ENCODE measurements around the gene VSIG8. TPM values are rescaled to one million over a fixed set of nuclear protein-coding genes. Genes with fewer than 3 reads are reported as not detected.

Gene VSIG8
- total and polyA plus RNA-seq, 9 of the 15 experiments (the other 6 are each of a cell fraction or from before 2014, with no cell fraction given), result not detected

DNA sequence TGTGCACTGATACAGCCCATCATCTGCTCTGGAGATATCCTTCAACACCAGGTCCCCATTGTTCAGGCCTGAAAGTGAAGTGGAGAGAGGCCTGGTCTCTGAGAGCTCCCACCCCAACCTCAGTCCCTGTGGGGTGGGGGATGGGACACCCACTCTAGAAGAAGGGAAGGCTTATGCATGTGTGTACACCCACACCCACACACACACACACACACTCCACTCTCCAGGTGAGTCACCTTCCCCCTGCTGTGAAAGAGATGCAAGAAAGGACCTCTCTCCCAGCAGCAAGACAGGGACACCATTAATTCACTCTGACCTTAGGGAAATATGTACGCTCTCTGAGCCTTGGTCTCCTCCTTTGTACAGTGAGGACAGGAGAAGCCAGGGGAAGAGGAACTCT, 5.9 kb downstream of the VSIG8 start:
- no peaks in the 10 kb centered on the region for H3K9me1 ChIP-seq (ENCODE audit: control insufficient read depth, insufficient read depth, low read length)
- H3K4me2 ChIP-seq (ENCODE audit: insufficient read depth, low read length), result no peak overlapping the region
- H3K36me3 ChIP-seq (ENCODE audit: control insufficient read depth, insufficient read depth, low read length), result no peaks in the 10 kb centered on the region
- H4K20me1 ChIP-seq (replicated peaks; ENCODE audit: control insufficient read depth, insufficient read depth, low read length), result no peaks in the 10 kb centered on the region
- H3K9me3 ChIP-seq (replicated peaks; ENCODE audit: control insufficient read depth, insufficient read depth, low read depth, low read length), result no peaks in the 10 kb centered on the region
- no peak overlapping the region for H3K9ac ChIP-seq (ENCODE audit: insufficient read depth in 1 of 2, low read depth in 2 of 2, low read length in 2 of 2)
- BruUV-seq (replicated peaks), result no TSS peak
- H3K4me1 ChIP-seq (replicated peaks in 1 of 2; ENCODE audit: control insufficient read depth in 2 of 2, insufficient read depth in 2 of 2, low read length in 2 of 2), result peaks cover 0 to 13% of the 10 kb centered on the region in 2 experiments; a peak in 2 of 5 replicates
- 21% methylated on average over 1 of the region's 1 CpG for WGBS (ENCODE audit: insufficient coverage, low coverage, missing lambda C conversion rate)
- ATAC-seq (no peak), DNase-seq (ENCODE audit: extremely low read depth in 1 of 4, low spot score in 3 of 4) (no peak), FAIRE-seq (no peak)
- no peak overlapping the region for H3K27ac ChIP-seq (ENCODE audit: extremely low read depth, low read depth, low read length)
- H3K4me3 ChIP-seq, result no peak overlapping the region
- ChIA-PET CTCF (ENCODE audit: low intra/inter-chr PET ratio) (no interaction called here), POLR2A (interaction anchor here (1.1 kb wide), 1 partner anchor 20 kb away, joined by 3 read pairs; no protein-coding TSS in a partner anchor)
- H3K79me2 ChIP-seq (ENCODE audit: control insufficient read depth, insufficient read depth, low read length), result no peaks in the 10 kb centered on the region
- in situ Hi-C loops (cut with MboI) (no loop called here), intact Hi-C loops (cut with micrococcal nuclease) (no loop called here)
- TF ChIP-seq SP2 (IDR thresholded peaks at IDR 0.05; ENCODE audit: extremely low read depth, low read depth, low read length, poor library complexity, severe bottlenecking) (no peak), EGR1 (conservative IDR thresholded peaks at IDR 0.05) (peak; percentile 24)
- H2AFZ ChIP-seq (ENCODE audit: low read depth, low read length), result no peak overlapping the region
- peaks cover 0 to 48% of the 10 kb centered on the region in 2 experiments; a peak in 3 of 5 replicates for H3K27me3 ChIP-seq (ENCODE audit: control insufficient read depth in 2 of 2, insufficient read depth in 2 of 2, low read length in 2 of 2)

DNA sequence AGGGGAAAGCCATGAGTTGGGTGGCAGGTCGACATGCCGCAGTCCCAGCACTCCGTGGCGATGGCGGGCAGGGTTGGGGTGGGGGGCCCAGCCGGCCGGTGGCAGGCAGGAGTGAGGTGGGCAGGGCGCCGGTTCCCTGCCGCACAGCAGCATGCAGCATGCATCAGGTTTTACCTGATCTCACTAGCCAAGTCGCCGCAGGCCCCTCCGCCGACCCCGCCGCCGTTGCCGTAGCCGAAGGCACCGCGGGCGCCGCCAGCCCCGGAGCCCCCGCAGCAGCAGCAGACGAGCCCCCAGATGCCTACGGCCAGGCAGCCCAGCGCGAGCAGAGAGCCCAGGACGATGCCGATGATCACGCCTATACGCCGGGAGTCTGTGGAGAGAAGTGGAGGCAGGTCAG, 6.7 kb downstream of the VSIG8 start:
- ChIA-PET CTCF (ENCODE audit: low intra/inter-chr PET ratio) (no interaction called here), POLR2A (interaction anchor here (0.6 kb wide), 1 partner anchor 12 kb away, joined by 3 read pairs; no protein-coding TSS in a partner anchor)
- Histone ChIP-seq H3K9me3 (replicated peaks; ENCODE audit: control insufficient read depth, insufficient read depth, low read depth, low read length) (no peaks in the 10 kb centered on the region), H3K9me1 (ENCODE audit: control insufficient read depth, insufficient read depth, low read length) (no peaks in the 10 kb centered on the region), H3K9ac (ENCODE audit: insufficient read depth in 1 of 2, low read depth in 2 of 2, low read length in 2 of 2) (no peak overlapping the region), H3K27ac (ENCODE audit: extremely low read depth, low read depth, low read length) (no peak overlapping the region), H3K36me3 (ENCODE audit: control insufficient read depth, insufficient read depth, low read length) (no peaks in the 10 kb centered on the region), H3K27me3 (ENCODE audit: control insufficient read depth in 2 of 2, insufficient read depth in 2 of 2, low read length in 2 of 2) (peaks cover 0 to 39% of the 10 kb centered on the region in 2 experiments; a peak in 2 of 5 replicates), H3K4me3 (no peak overlapping the region), H3K4me1 (replicated peaks in 1 of 2; ENCODE audit: control insufficient read depth in 2 of 2, insufficient read depth in 2 of 2, low read length in 2 of 2) (peaks cover 0 to 13% of the 10 kb centered on the region in 2 experiments; a peak in 2 of 5 replicates), H3K79me2 (ENCODE audit: control insufficient read depth, insufficient read depth, low read length) (no peaks in the 10 kb centered on the region), H4K20me1 (replicated peaks; ENCODE audit: control insufficient read depth, insufficient read depth, low read length) (no peaks in the 10 kb centered on the region), H2AFZ (ENCODE audit: low read depth, low read length) (no peak overlapping the region), H3K4me2 (ENCODE audit: insufficient read depth, low read length) (no peak overlapping the region)
- ATAC-seq, result no peak
- no peak for FAIRE-seq
- WGBS (ENCODE audit: insufficient coverage, low coverage, missing lambda C conversion rate), result 77% methylated on average over 19 of the region's 34 CpGs
- intact Hi-C loops (cut with micrococcal nuclease) (no loop called here), in situ Hi-C loops (cut with MboI) (no loop called here)
- BruUV-seq (replicated peaks), result no TSS peak
- DNase-seq (ENCODE audit: extremely low read depth in 1 of 4, low spot score in 3 of 4), result no peak
- no peak for TF ChIP-seq GTF2F1 (IDR thresholded peaks at IDR 0.05; ENCODE audit: low read depth, low read length)
- no peak for TF ChIP-seq ZNF586 (CRISPR knock-in tag; conservative IDR thresholded peaks at IDR 0.05)
- TF ChIP-seq, protein P1, sequence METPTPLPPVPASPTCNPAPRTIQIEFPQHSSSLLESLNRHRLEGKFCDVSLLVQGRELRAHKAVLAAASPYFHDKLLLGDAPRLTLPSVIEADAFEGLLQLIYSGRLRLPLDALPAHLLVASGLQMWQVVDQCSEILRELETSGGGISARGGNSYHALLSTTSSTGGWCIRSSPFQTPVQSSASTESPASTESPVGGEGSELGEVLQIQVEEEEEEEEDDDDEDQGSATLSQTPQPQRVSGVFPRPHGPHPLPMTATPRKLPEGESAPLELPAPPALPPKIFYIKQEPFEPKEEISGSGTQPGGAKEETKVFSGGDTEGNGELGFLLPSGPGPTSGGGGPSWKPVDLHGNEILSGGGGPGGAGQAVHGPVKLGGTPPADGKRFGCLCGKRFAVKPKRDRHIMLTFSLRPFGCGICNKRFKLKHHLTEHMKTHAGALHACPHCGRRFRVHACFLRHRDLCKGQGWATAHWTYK (CRISPR knock-in tag; IDR thresholded peaks at IDR 0.05), result no peak

All from K562 (cell line).